ENCODE measurements around the gene HSD3B7.

DNA sequence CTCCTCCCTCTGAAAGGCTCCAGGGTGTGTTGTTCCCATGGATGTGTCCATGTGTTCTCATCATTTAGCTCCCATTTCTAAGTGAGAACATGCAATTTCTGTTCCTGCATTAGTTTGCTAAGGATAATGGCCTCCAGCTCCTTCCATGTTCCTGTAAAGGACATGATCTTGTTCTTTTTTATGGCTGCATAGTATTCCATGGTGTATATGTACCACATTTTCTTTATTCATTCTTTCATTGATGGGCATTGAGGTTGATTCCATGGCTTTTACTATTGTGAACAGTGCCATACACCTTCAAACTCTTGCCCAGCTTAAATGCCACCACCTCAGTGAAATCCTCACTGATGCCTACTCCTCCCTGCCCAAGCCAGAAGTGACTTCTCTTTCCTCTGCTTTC lies 40.7 kb upstream of the HSD3B7 start:
- TF ChIP-seq POU6F1 (CRISPR knock-in tag; IDR thresholded peaks at IDR 0.05; ENCODE audit: borderline replicate concordance, low read depth), result no peak
- no peak for TF ChIP-seq RARB (CRISPR knock-in tag; IDR thresholded peaks at IDR 0.05)
- TF ChIP-seq ZNF70 (CRISPR knock-in tag; IDR thresholded peaks at IDR 0.05), result no peak
- TF ChIP-seq ISL1 (CRISPR knock-in tag; IDR thresholded peaks at IDR 0.05), result no peak
- TF ChIP-seq CSRNP3 (CRISPR knock-in tag; IDR thresholded peaks at IDR 0.05), result no peak
- TF ChIP-seq ZFP30 (CRISPR knock-in tag; IDR thresholded peaks at IDR 0.05), result no peak
- no peak for TF ChIP-seq PATZ1 (CRISPR knock-in tag; IDR thresholded peaks at IDR 0.05; ENCODE audit: borderline replicate concordance)
- TF ChIP-seq TSHZ2 (CRISPR knock-in tag; IDR thresholded peaks at IDR 0.05), result no peak
- no peak for TF ChIP-seq ZFP3 (CRISPR knock-in tag; IDR thresholded peaks at IDR 0.05)
- TF ChIP-seq TOX (CRISPR knock-in tag; IDR thresholded peaks at IDR 0.05; ENCODE audit: borderline replicate concordance), result no peak
- no peak for TF ChIP-seq TCF4 (CRISPR knock-in tag; IDR thresholded peaks at IDR 0.05; ENCODE audit: borderline replicate concordance)
- no peak for TF ChIP-seq BACH2 (CRISPR knock-in tag; IDR thresholded peaks at IDR 0.05; ENCODE audit: borderline replicate concordance)
- TF ChIP-seq ARNTL (CRISPR knock-in tag; IDR thresholded peaks at IDR 0.05; ENCODE audit: borderline replicate concordance, low read depth), result no peak

Measured in SK-N-SH treated with all-trans-retinoic acid at 6 μM for 48 hours (cell line).